ENCODE measurements around the gene SLC4A9.

Gene SLC4A9

DNA sequence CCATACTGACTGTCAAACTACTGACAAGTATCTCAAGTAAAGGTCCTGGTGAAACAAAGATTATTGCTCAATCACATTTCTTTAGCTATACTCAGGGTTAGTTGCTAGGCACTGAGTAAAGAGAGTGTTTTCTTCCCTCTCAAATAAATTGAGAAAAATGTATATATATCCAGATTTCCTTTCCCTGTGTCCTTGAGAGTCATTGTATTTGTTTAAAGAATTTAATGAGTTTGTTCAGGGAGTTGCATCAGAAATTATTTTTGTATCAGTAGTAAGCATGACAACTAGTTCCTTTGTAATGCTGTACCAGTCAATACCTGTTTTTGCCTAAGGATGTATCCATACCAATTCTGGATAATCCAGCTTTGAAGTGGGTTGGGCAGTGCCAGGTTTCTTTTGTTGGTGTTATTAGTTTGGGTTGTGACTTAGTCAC lies 38.4 kb downstream of the SLC4A9 start:
- H3K4me3 ChIP-seq (ENCODE audit: low read depth, low read length): no peak overlapping the region
- peak; percentile 84 for DNase-seq (ENCODE audit: low read depth)
- TF ChIP-seq, protein P1, sequence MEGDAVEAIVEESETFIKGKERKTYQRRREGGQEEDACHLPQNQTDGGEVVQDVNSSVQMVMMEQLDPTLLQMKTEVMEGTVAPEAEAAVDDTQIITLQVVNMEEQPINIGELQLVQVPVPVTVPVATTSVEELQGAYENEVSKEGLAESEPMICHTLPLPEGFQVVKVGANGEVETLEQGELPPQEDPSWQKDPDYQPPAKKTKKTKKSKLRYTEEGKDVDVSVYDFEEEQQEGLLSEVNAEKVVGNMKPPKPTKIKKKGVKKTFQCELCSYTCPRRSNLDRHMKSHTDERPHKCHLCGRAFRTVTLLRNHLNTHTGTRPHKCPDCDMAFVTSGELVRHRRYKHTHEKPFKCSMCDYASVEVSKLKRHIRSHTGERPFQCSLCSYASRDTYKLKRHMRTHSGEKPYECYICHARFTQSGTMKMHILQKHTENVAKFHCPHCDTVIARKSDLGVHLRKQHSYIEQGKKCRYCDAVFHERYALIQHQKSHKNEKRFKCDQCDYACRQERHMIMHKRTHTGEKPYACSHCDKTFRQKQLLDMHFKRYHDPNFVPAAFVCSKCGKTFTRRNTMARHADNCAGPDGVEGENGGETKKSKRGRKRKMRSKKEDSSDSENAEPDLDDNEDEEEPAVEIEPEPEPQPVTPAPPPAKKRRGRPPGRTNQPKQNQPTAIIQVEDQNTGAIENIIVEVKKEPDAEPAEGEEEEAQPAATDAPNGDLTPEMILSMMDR (IDR thresholded peaks at IDR 0.05; ENCODE audit: control insufficient read depth, extremely low read depth, insufficient read depth): no peak

DNA sequence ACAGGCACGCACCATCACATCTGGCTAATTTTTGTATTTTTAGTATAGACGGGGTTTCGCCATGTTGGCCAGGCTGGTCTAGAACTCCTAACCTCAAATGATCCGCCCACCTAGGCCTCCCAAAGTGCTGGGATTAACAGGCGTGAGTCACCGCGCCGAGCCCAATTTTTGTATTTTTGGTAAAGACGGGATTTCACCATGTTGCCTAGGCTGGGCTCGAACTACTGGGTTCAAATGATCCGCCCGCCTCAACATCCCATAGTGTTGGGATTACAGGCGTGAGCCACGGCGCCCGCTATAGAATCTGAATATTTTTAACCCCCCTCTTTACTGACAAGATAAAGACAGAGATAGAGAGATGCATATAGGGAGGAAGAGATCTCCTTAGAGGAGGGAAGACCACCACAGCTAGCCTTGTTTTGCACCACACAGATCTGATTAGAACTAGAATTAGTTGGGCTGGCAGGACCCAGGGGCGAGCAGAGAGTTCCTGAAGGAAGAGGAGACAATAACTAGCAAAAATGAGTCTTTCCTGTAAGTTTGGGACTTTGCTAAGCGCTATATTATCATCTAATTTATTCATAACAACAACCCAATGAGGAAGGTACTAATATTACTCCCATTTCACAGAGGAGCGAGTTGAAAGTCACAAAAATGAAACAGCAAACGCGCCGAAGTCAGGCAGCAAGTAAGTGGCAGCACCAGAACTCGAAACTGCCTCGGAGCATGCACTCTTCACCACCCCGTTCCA lies 40.2 kb downstream of the SLC4A9 start:
- TF ChIP-seq, protein P1 (IDR thresholded peaks at IDR 0.05; ENCODE audit: control insufficient read depth, extremely low read depth, insufficient read depth): no peak
- H3K4me3 ChIP-seq (ENCODE audit: low read depth, low read length): peak overlapping the region; percentile 98
- DNase-seq (ENCODE audit: low read depth): no peak

DNA sequence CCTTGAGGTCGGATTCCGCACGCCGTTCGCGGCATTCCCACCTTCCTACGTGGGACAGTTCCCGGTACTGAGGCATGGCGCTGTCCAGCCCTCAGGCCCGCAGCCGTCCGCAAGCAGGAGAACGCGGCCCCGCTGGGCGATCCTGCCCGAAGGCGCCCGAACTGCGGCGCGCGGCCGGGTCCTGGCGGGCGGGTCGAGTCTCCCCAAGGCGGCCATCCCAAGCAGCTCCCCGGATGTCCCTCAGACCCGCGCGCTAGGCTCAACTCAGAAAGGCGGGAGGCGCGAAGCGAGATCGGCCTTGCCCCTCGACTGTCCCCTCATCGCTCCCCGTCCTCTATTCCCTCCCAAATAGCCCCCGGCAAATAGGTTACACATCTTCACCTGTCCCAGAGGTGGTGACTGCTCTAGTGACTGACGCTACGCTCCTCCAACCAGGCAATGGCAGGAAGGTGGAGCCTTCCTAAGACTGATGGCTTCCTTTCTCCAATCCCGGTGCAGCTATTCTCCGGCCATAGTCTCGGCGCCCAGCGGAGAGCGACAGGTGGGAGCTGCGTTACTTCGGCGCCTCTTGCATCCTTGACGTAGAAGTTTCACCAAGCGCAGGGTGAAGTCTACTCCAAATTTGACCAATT lies 40.9 kb downstream of the SLC4A9 start:
- peak overlapping the region; percentile 98 for H3K4me3 ChIP-seq (ENCODE audit: low read depth, low read length)
- peak; percentile 98 for DNase-seq (ENCODE audit: low read depth)
- TF ChIP-seq, protein P1 (IDR thresholded peaks at IDR 0.05; ENCODE audit: control insufficient read depth, extremely low read depth, insufficient read depth): no peak

DNA sequence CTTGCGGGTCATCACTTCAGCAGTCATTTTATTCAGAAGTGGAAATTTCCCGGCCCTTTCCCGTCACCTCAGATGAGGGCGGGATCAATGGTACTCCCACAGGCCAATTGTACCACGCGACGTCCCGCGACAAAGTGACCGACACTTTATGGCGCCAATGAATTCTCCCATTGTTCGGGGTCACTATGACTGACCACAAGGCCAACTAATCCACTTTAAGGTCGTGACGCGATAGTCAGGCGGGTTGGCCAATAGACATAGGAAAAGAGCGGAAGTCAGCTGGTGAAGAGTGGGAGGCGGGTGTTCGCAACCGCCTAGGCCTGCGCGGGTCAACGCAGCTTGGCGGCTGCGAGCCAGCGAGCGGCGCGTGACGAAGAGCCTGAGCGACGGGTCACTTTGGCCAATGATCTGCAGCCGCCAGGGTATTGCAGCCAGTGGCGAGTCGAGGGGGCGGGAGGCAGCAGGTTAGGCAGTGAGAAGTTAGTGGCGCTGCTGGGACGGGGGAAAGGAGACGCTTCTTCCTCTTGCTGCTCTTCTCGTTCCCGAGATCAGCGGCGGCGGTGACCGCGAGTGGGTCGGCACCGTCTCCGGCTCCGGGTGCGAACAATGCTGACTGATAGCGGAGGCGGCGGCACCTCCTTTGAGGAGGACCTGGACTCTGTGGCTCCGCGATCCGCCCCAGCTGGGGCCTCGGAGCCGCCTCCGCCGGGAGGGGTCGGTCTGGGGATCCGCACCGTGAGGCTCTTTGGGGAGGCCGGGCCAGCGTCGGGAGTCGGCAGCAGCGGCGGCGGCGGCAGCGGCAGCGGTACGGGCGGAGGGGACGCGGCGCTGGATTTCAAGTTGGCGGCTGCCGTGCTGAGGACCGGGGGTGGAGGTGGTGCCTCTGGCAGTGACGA lies 41.6 kb downstream of the SLC4A9 start, which contains the start of gene ANKHD1:
TSS of gene ANKHD1 (plus strand) at position 472 of the 896 bp plus-strand sequence. CDS start at position 607, 135 bp downstream.
- peak within 1 kb of the TSS; percentile 98 for H3K4me3 ChIP-seq (ENCODE audit: low read depth, low read length)
- TF ChIP-seq, protein P1 (IDR thresholded peaks at IDR 0.05; ENCODE audit: control insufficient read depth, extremely low read depth, insufficient read depth): no peak
- peak; percentile 100 for DNase-seq (ENCODE audit: low read depth)

DNA sequence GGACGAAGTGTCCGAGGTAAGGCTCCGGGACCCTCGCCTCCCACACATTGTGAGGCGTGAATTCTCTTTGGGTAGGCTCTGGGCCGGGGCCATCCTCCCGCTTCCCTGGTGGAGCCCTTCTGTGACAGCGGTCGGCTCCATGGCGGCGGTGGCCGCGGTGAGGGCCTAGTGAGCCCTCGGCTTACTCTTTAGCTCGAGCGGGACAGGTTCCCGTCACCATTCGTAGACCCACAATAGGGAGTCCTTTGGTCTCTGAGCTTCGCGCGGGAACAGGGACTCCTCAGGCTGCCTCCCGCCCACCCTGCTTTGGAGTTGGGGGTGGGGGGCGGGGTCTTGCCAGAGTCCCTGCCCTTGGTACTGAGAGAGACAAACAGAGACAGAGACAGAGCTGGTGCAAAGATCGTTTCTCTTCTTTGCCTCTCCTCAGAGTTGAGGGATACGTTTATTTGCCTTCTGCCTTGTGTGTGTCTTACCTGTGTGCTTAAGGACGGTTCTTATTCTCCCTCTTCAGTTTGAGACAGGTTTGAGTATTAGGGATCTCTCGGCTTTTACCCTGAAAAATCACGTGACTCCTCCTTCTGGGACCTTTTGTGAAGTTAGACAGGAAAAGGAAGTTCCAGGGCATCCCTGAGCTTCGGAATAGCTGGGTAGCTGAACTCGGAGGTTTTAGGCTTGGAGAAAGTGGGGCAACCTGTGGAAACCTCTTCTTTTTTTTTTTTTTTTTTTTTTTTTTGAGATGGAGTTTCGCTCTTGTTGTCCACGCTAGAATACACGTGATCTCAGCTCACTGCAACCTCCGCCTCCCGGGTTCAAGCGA lies 42.5 kb downstream of the SLC4A9 start:
- H3K4me3 ChIP-seq (ENCODE audit: low read depth, low read length): peak overlapping the region; percentile 98
- no peak for DNase-seq (ENCODE audit: low read depth)
- TF ChIP-seq, protein P1 (IDR thresholded peaks at IDR 0.05; ENCODE audit: control insufficient read depth, extremely low read depth, insufficient read depth): no peak

DNA sequence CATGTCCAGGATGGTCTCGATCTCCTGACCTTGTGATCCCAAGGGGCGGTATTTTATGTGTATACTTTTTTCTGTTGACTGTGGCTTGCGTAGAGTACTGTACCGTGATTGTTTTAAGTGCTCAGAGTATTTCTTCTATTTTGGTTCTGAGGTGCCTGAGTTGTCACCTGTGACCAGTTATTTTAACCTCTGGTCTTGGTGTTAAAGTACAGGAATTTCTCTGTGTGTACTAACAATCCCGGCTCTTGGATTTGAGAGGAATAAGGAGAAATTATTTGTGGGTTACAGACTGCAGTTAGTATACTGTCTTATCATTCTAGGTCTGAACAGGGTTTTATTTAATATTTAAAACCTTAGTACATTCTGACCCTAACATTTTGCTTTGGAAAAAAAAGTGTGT lies 43.6 kb downstream of the SLC4A9 start:
- DNase-seq (ENCODE audit: low read depth): no peak
- peak overlapping the region; percentile 98 for H3K4me3 ChIP-seq (ENCODE audit: low read depth, low read length)
- TF ChIP-seq, protein P1 (IDR thresholded peaks at IDR 0.05; ENCODE audit: control insufficient read depth, extremely low read depth, insufficient read depth): no peak

All from LNCaP clone FGC (cell line).